ENCODE data around the gene TSPAN5. TPM values are rescaled to one million over a fixed set of nuclear protein-coding genes. Genes with fewer than 3 reads are reported as not detected.
A peak's percentile ranks its signal among the peaks of the same experiment; 100 is the strongest.

The TSPAN5 gene
- total RNA-seq, 2 experiments from 2014 or later = 25.0 to 27.8 TPM

- Mint-ChIP-seq H3K4me1 (peaks cover 45% of the 10 kb centered on the region), H3K27ac (no peak overlapping the region), H3K36me3 (peaks cover 40% of the 10 kb centered on the region), H3K9me3 (ENCODE audit: low read depth) (peaks cover 2% of the 10 kb centered on the region), H3K4me3 (no peak overlapping the region), H3K27me3 (no peaks in the 10 kb centered on the region)
- DNase-seq (no peak), ATAC-seq (no peak)
- CTCF ChIA-PET = no interaction called here
Observed at GRCh38 chr4:98652996-98653395, 5.4 kb downstream of the TSPAN5 start.

- H3K9me3 Mint-ChIP-seq (ENCODE audit: low read depth) = peaks cover 2% of the 10 kb centered on the region
- CTCF ChIA-PET = no interaction called here
- no peak for ATAC-seq
- H3K27me3 Mint-ChIP-seq = no peaks in the 10 kb centered on the region
- H3K27ac Mint-ChIP-seq = no peak overlapping the region
- H3K4me3 Mint-ChIP-seq = no peak overlapping the region
- peaks cover 21% of the 10 kb centered on the region for H3K4me1 Mint-ChIP-seq
- peaks cover 22% of the 10 kb centered on the region for H3K36me3 Mint-ChIP-seq
- no peak for DNase-seq
Observed at GRCh38 chr4:98648602-98649001, 9.8 kb downstream of the TSPAN5 start.

GRCh38 chr4:98646422-98646821 lies 12.0 kb downstream of the TSPAN5 start:
- Mint-ChIP-seq H3K27ac (no peak overlapping the region), H3K4me1 (peaks cover 29% of the 10 kb centered on the region), H3K4me3 (no peak overlapping the region), H3K27me3 (no peaks in the 10 kb centered on the region), H3K36me3 (peaks cover 14% of the 10 kb centered on the region), H3K9me3 (ENCODE audit: low read depth) (peaks cover 2% of the 10 kb centered on the region)
- CTCF ChIA-PET = no interaction called here
- DNase-seq (no peak), ATAC-seq (no peak)

- no peak for ATAC-seq
- Mint-ChIP-seq H3K9me3 (ENCODE audit: low read depth) (peaks cover 2% of the 10 kb centered on the region), H3K27ac (no peak overlapping the region), H3K4me1 (peaks cover 35% of the 10 kb centered on the region), H3K27me3 (no peaks in the 10 kb centered on the region), H3K36me3 (peaks cover 9% of the 10 kb centered on the region), H3K4me3 (no peak overlapping the region)
- DNase-seq = no peak
- CTCF ChIA-PET = no interaction called here
Observed at GRCh38 chr4:98645527-98645926, 12.9 kb downstream of the TSPAN5 start.

- ATAC-seq (no peak), DNase-seq (no peak)
- peaks cover 10% of the 10 kb centered on the region for H3K36me3 Mint-ChIP-seq
- CTCF ChIA-PET = no interaction called here
- peak overlapping the region; percentile 59 for H3K27ac Mint-ChIP-seq
- no peaks in the 10 kb centered on the region for H3K27me3 Mint-ChIP-seq
- peaks cover 47% of the 10 kb centered on the region for H3K4me1 Mint-ChIP-seq
- H3K9me3 Mint-ChIP-seq (ENCODE audit: low read depth) = no peaks in the 10 kb centered on the region
- H3K4me3 Mint-ChIP-seq = peak overlapping the region; percentile 33
Observed at GRCh38 chr4:98643755-98644154, 14.7 kb downstream of the TSPAN5 start.

GRCh38 chr4:98642991-98643426 lies 15.4 kb downstream of the TSPAN5 start:
- H3K36me3 Mint-ChIP-seq = peaks cover 11% of the 10 kb centered on the region
- H3K4me3 Mint-ChIP-seq = no peak overlapping the region
- peaks cover 50% of the 10 kb centered on the region for H3K4me1 Mint-ChIP-seq
- ATAC-seq (peak; percentile 45), DNase-seq (peak; percentile 47)
- CTCF ChIA-PET = interaction anchor here (1.5 kb wide), 1 partner anchor 15 kb away, joined by 5 read pairs; the partner anchor contains the start of gene TSPAN5
- H3K27me3 Mint-ChIP-seq = no peaks in the 10 kb centered on the region
- no peaks in the 10 kb centered on the region for H3K9me3 Mint-ChIP-seq (ENCODE audit: low read depth)
- peak overlapping the region; percentile 44 for H3K27ac Mint-ChIP-seq

GRCh38 chr4:98641906-98642668 lies 16.3 kb downstream of the TSPAN5 start:
- Mint-ChIP-seq H3K9me3 (ENCODE audit: low read depth) (no peaks in the 10 kb centered on the region), H3K4me1 (peaks cover 49% of the 10 kb centered on the region), H3K27ac (no peak overlapping the region), H3K36me3 (peaks cover 11% of the 10 kb centered on the region), H3K27me3 (no peaks in the 10 kb centered on the region), H3K4me3 (no peak overlapping the region)
- DNase-seq (no peak), ATAC-seq (no peak)
- CTCF ChIA-PET = interaction anchor here (0.7 to 1.5 kb wide), 3 partner anchors 16 to 353 kb away, joined by 3 to 5 read pairs (median 3); partner anchors contain the start of genes METAP1 and TSPAN5

GRCh38 chr4:98641376-98641775 lies 17.0 kb downstream of the TSPAN5 start:
- H3K27me3 Mint-ChIP-seq = no peaks in the 10 kb centered on the region
- H3K9me3 Mint-ChIP-seq (ENCODE audit: low read depth) = no peaks in the 10 kb centered on the region
- CTCF ChIA-PET = interaction anchor here (0.7 kb wide), 1 partner anchor 354 kb away, joined by 3 read pairs; the partner anchor contains the start of gene METAP1
- no peak overlapping the region for H3K27ac Mint-ChIP-seq
- peaks cover 49% of the 10 kb centered on the region for H3K4me1 Mint-ChIP-seq
- no peak overlapping the region for H3K4me3 Mint-ChIP-seq
- no peak for ATAC-seq
- DNase-seq = no peak
- peaks cover 11% of the 10 kb centered on the region for H3K36me3 Mint-ChIP-seq

- Mint-ChIP-seq H3K4me3 (peak overlapping the region; percentile 70), H3K27me3 (no peaks in the 10 kb centered on the region), H3K4me1 (peaks cover 44% of the 10 kb centered on the region), H3K36me3 (peaks cover 13% of the 10 kb centered on the region), H3K27ac (peak overlapping the region; percentile 95), H3K9me3 (ENCODE audit: low read depth) (no peaks in the 10 kb centered on the region)
- no peak for DNase-seq
- CTCF ChIA-PET = interaction anchor here (1.1 to 1.2 kb wide), 2 partner anchors 37 to 172 kb away, joined by 3 read pairs; no protein-coding TSS in a partner anchor
- peak; percentile 88 for ATAC-seq
Observed at GRCh38 chr4:98639523-98639922, 18.9 kb downstream of the TSPAN5 start.

GRCh38 chr4:98639108-98639507 lies 19.3 kb downstream of the TSPAN5 start:
- Mint-ChIP-seq H3K4me1 (peaks cover 42% of the 10 kb centered on the region), H3K4me3 (peak overlapping the region; percentile 70), H3K36me3 (peaks cover 13% of the 10 kb centered on the region), H3K27ac (peak overlapping the region; percentile 95), H3K27me3 (no peaks in the 10 kb centered on the region), H3K9me3 (ENCODE audit: low read depth) (no peaks in the 10 kb centered on the region)
- CTCF ChIA-PET = interaction anchor here (1.1 kb wide), 1 partner anchor 171 kb away, joined by 3 read pairs; no protein-coding TSS in a partner anchor
- DNase-seq = no peak
- peak; percentile 31 for ATAC-seq

- Mint-ChIP-seq H3K27ac (peak overlapping the region; percentile 95), H3K4me1 (peaks cover 38% of the 10 kb centered on the region)
- no peak for DNase-seq
Observed at GRCh38 chr4:98638661-98639060, 19.8 kb downstream of the TSPAN5 start.

GRCh38 chr4:98634061-98634460 lies 24.4 kb downstream of the TSPAN5 start:
- Mint-ChIP-seq H3K4me3 (no peak overlapping the region), H3K36me3 (peaks cover 9% of the 10 kb centered on the region), H3K9me3 (ENCODE audit: low read depth) (no peaks in the 10 kb centered on the region), H3K4me1 (peaks cover 11% of the 10 kb centered on the region), H3K27me3 (no peaks in the 10 kb centered on the region), H3K27ac (no peak overlapping the region)
- CTCF ChIA-PET = no interaction called here
- DNase-seq (no peak), ATAC-seq (no peak)

More at GRCh38 chr4:98638661-98639060, 19.8 kb downstream of the TSPAN5 start:
- H3K36me3 Mint-ChIP-seq = peaks cover 13% of the 10 kb centered on the region
- no peaks in the 10 kb centered on the region for H3K27me3 Mint-ChIP-seq
- H3K4me3 Mint-ChIP-seq = peak overlapping the region; percentile 70
- ATAC-seq = no peak
- no peaks in the 10 kb centered on the region for H3K9me3 Mint-ChIP-seq (ENCODE audit: low read depth)
- CTCF ChIA-PET = no interaction called here

- Mint-ChIP-seq H3K27me3 (no peaks in the 10 kb centered on the region), H3K4me1 (peaks cover 4% of the 10 kb centered on the region), H3K4me3 (no peak overlapping the region), H3K27ac (no peak overlapping the region), H3K36me3 (peaks cover 8% of the 10 kb centered on the region), H3K9me3 (ENCODE audit: low read depth) (no peaks in the 10 kb centered on the region)
- DNase-seq (no peak), ATAC-seq (no peak)
- CTCF ChIA-PET = no interaction called here
Observed at GRCh38 chr4:98633159-98633558, 25.3 kb downstream of the TSPAN5 start.

- H3K4me1 Mint-ChIP-seq = peaks cover 5% of the 10 kb centered on the region
- no peaks in the 10 kb centered on the region for H3K27me3 Mint-ChIP-seq
- H3K4me3 Mint-ChIP-seq = no peak overlapping the region
- CTCF ChIA-PET = no interaction called here
- ATAC-seq = no peak
- no peak for DNase-seq
- no peaks in the 10 kb centered on the region for H3K9me3 Mint-ChIP-seq (ENCODE audit: low read depth)
- H3K36me3 Mint-ChIP-seq = peaks cover 10% of the 10 kb centered on the region
- H3K27ac Mint-ChIP-seq = no peak overlapping the region
Observed at GRCh38 chr4:98632258-98632657, 26.2 kb downstream of the TSPAN5 start.
